IPS-18a (cell line): ENCODE measurements around the gene NOB1.
"Not testable (repeated sequence)": the region's sequence is repeated elsewhere in the genome, so short reads cannot be mapped to it uniquely, and the experiment has no call there.

Source experiments
- H3K27ac ChIP-seq: one replicate; pipeline ENCODE4 v1.5.1; 2013; ENCODE audit warnings: low read length
- H3K27me3 ChIP-seq: one replicate; pipeline ENCODE4 v1.6.1; 2013; ENCODE audit warnings: mild to moderate bottlenecking, low read length; ENCODE audit not compliant: control insufficient read depth, insufficient read depth
- H3K36me3 ChIP-seq: one replicate; pipeline ENCODE4 v1.6.1; 2013; ENCODE audit warnings: low read depth, low read length; ENCODE audit not compliant: control insufficient read depth
- H3K4me1 ChIP-seq: one replicate; pipeline ENCODE4 v1.6.1; 2013; ENCODE audit warnings: low read depth, low read length; ENCODE audit not compliant: control insufficient read depth
- H3K4me3 ChIP-seq: one replicate; pipeline ENCODE4 v1.5.1; 2013; ENCODE audit warnings: low read length
- H3K9ac ChIP-seq: one replicate; pipeline ENCODE4 v1.6.1; 2013; ENCODE audit warnings: mild to moderate bottlenecking, low read length, moderate library complexity
- H3K9me3 ChIP-seq: one replicate; pipeline ENCODE4 v1.6.1; 2013; ENCODE audit warnings: low read depth, low read length; ENCODE audit not compliant: control insufficient read depth

Gene NOB1

DNA sequence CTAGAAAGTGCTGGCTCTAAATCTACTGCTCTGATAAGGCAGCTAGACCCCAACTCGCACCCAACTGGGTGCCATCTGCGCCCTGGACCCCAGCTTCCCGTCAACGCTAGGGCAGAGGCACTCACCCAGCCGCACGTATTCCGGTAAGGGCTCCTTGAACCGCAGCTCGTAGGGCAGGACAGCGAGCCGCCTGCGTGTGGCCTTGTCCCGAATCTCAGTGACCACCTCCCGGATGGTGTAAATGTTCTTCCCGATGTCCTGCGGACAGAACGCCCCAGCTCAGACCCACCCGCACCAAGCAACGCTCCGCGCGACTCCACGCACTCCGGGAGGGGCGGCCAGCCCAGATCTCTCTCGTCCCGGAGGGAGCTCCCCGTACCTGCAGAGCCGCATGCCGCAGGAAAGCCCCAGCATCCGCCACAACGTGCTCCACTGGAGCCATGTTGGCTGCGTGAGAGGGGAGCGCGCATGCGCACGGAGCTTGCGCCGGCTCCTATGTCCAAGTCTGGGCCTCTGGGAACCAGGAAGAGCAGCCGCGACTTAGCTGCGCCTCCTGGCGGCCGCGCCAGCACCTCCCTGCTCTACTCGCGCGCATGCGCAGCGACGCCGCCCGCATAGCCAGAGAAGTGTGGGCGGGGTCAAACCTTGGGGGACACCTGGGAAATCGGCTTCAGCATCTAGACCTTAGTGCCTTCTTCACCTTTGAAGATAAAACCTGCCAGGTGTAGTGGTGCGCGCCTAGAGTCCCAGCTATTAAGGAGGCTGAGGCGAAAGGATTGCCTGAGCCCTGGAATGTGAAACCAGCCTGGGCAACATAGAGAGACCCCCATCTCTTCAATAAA lies at the start of gene NOB1:
TSS of gene NOB1 (minus strand) at position 458 of the 842 bp plus-strand sequence. CDS start at position 442, 16 bp downstream.
- peak within 1 kb of the TSS; percentile 93 for H3K4me3 ChIP-seq
- no peaks in the 10 kb centered on the region for H3K27me3 ChIP-seq
- no peaks in the 10 kb centered on the region for H3K4me1 ChIP-seq
- no peaks in the 10 kb centered on the region for H3K9me3 ChIP-seq
- H3K36me3 ChIP-seq, result peaks cover 22% of the 10 kb centered on the region
- H3K27ac ChIP-seq, result peak within 1 kb of the TSS; percentile 94
- peak within 1 kb of the TSS; percentile 98 for H3K9ac ChIP-seq

DNA sequence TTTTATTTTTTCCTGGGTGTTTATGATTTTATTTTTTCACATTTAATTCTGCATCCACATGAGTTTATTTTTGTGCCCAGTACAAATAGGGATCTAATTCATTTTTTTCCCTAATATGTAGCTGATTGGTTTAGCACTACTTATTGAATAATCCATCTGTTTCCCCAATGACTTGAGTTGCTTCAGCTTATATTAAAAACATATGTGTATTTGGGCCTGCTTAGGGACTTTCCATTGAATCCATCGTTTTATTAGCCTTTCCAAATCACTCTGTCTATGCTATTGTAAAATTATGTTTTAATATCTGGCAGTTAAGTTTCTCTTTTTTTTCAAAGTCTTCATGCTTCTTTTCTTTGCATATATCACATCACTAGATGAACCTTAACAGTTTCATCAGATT lies 49.6 kb upstream of the NOB1 start:
- Histone ChIP-seq H3K9ac (no peak overlapping the region), H3K9me3 (no peaks in the 10 kb centered on the region), H3K36me3 (peaks cover 6% of the 10 kb centered on the region), H3K27me3 (no peaks in the 10 kb centered on the region), H3K27ac (no peak overlapping the region), H3K4me3 (no peak overlapping the region), H3K4me1 (no peaks in the 10 kb centered on the region)

DNA sequence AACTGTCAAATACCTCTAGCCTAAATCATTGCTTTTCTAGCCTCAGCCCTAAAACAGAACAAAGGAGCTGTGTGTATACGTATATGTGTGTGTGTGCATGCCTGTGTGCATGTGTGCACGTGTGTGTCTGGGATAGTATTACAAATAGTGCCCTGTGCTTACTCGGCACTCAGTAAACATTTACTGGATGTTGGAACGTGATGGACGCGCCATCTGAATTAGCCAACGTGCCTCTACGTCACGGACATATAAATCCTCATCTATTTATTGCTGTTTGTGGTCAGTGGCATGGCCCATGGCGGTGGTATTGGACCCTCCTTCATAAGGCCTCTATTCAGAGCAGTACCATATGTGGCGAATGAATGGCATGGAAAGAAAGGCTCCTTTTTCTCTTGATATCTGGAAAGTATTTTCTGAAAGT lies 44.9 kb upstream of the NOB1 start:
- no peaks in the 10 kb centered on the region for H3K4me1 ChIP-seq
- H3K27me3 ChIP-seq, result no peaks in the 10 kb centered on the region
- H3K9me3 ChIP-seq, result no peaks in the 10 kb centered on the region
- no peak overlapping the region for H3K4me3 ChIP-seq
- H3K36me3 ChIP-seq, result peaks cover 10% of the 10 kb centered on the region
- H3K27ac ChIP-seq, result no peak overlapping the region
- no peak overlapping the region for H3K9ac ChIP-seq

DNA sequence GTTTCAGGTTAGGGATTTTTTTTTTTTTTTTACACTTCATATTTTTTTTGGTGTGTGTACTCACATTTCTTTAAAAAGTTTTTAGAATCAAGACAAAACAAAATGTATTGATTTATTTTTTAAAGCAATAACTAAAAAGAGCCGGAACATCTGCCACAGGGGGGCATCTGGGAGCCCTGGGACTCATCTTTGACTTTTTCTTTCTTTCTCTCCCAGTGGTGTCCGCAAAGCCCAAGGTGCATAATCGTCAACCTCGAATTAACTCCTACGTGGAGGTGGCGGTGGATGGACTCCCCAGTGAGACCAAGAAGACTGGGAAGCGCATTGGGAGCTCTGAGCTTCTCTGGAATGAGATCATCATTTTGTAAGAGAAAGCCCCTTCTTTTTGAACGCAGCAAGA lies 43.7 kb upstream of the NOB1 start:
- no peaks in the 10 kb centered on the region for H3K4me1 ChIP-seq
- H3K4me3 ChIP-seq, result no peak overlapping the region
- no peaks in the 10 kb centered on the region for H3K27me3 ChIP-seq
- H3K9me3 ChIP-seq, result no peaks in the 10 kb centered on the region
- no peak overlapping the region for H3K9ac ChIP-seq
- H3K27ac ChIP-seq, result no peak overlapping the region
- H3K36me3 ChIP-seq, result peaks cover 10% of the 10 kb centered on the region

DNA sequence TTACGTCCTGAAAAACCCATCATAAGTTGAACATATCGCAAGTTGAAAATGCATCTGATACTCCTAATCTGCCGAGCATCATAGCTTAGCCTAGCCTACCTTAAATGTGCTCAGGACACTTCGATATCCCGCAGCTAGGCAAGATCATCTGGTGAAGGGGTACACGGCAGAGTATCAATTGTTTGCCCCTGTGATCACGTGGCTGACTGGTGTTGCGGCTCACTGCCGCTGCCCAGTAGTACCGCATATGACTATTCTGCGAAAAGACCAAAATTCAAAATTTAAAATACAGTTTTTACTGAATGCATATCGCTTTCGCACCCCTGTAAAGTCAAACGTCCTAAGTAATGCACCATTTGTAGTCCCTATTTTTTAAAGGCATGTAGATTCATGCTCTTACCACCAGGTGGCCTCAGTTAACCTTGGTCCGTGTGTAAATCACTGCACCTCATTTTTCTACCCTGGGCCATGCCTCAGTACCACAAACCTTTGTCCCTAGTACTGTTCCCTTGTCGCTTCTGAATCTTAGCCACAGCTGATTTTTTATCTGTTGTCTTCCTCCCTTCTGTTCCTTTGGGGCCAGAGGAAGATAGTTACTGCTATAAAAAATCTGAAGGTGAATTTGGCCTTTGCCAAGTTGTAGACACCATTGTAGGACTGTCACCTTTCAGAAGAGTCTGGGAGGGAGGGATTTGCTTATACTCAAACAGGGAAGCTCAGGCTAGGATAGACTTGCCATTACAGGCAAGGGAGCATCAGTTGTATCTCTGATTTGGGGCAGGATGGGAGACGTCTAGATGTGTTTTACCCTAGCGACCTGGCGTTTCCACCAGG lies 41.8 kb upstream of the NOB1 start:
- H3K4me3 ChIP-seq, result no peak overlapping the region
- H3K9me3 ChIP-seq, result no peaks in the 10 kb centered on the region
- H3K27me3 ChIP-seq, result no peaks in the 10 kb centered on the region
- H3K4me1 ChIP-seq, result no peaks in the 10 kb centered on the region
- H3K27ac ChIP-seq, result no peak overlapping the region
- no peak overlapping the region for H3K9ac ChIP-seq
- peaks cover 10% of the 10 kb centered on the region for H3K36me3 ChIP-seq

DNA sequence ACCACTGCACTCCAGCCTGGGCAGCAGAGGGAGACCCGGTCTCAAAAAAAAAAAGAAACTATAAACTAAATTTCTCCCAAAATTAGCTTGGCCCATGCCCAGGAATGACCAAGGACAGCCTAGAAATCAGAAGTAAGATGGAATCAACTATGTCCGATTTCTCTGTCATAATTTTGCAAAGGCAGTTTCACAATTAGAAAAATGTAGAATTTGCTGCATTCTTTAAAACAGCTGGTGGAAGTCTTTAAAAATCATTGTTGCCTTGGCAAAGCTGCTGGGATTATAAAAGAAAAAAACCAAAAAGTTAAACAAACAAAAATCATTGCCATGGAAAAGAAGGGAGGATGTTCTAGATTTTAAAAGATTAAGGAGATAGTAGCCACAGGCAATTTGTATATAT lies 39.8 kb upstream of the NOB1 start:
- Histone ChIP-seq H3K27me3 (no peaks in the 10 kb centered on the region), H3K9me3 (no peaks in the 10 kb centered on the region), H3K9ac (no peak overlapping the region), H3K36me3 (peaks cover 6% of the 10 kb centered on the region), H3K4me1 (no peaks in the 10 kb centered on the region), H3K27ac (no peak overlapping the region), H3K4me3 (no peak overlapping the region)

DNA sequence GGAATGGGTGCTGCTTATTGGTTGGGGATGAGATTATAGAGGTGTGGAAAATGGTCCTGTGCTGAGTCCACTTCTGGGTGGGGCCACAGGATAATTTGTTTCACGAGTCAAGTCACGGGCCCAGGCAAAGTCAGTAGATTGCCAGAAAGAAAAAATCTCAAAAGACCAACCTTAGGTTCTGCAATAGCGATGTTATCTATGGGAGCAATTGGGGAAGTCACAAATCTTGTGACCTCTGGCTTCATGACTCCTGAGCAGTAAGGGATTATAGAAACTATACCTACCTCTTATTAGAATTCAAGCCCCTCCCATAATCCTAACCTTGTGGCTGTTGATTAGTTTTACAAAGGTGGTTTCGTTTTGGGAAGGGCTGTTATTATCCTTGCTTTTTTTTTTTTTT lies 38.8 kb upstream of the NOB1 start:
- no peak overlapping the region for H3K27ac ChIP-seq
- H3K9ac ChIP-seq, result no peak overlapping the region

DNA sequence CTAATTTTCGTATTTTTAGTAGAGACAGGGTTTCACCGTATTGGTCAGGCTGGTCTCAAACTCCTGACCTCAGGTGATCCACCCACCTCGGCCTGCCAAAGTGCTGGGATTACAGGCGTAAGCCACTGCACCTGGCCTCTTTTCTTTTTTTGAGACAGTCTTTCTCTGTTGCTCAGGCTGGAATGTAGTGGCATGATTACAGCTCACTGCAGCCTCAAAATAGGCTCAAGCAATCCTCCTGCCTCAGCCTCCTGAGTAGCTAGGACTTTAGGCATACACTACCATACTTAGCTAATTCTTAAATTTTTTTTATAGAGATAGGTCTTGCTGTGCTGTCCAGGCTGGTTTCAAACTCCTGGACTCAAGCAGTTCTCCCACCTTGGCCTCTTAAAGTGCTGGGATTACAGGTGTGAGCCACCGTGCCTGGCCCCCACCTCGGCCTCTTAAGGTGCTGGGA lies 36.7 kb upstream of the NOB1 start:
- H3K36me3 ChIP-seq, result peaks cover 13% of the 10 kb centered on the region
- H3K27ac ChIP-seq, result not testable (repeated sequence)

More for the DNA sequence above, 38.8 kb upstream of the NOB1 start:
- no peaks in the 10 kb centered on the region for H3K27me3 ChIP-seq
- H3K36me3 ChIP-seq, result no peaks in the 10 kb centered on the region
- H3K4me3 ChIP-seq, result no peak overlapping the region
- no peaks in the 10 kb centered on the region for H3K9me3 ChIP-seq
- H3K4me1 ChIP-seq, result no peaks in the 10 kb centered on the region

DNA sequence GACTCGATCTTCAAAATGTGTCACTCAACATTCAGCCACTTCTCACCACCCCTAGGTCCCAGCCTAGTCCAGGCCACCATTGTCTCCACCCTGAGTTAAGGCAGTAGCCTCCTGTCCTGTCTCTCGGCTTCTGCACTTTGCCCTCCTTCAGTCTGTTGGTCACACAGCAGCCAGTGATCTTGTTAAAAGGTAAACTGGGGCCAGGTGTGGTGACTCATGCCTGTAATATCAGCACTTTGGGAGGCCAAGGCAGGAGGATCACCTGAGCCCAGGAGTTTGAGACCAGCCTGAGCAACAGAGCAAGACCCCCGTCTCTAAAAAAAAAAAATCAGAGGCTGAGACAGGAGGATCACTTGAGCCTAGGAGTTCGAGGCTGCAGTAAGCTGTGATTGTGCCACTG lies 33.2 kb upstream of the NOB1 start:
- H3K9ac ChIP-seq, result no peak overlapping the region
- H3K27ac ChIP-seq, result no peak overlapping the region
- peaks cover 13% of the 10 kb centered on the region for H3K36me3 ChIP-seq
- no peak overlapping the region for H3K4me3 ChIP-seq
- no peaks in the 10 kb centered on the region for H3K27me3 ChIP-seq
- H3K9me3 ChIP-seq, result no peaks in the 10 kb centered on the region
- no peaks in the 10 kb centered on the region for H3K4me1 ChIP-seq

More for the DNA sequence above, 36.7 kb upstream of the NOB1 start:
- H3K9ac ChIP-seq, H3K27me3 ChIP-seq, H3K9me3 ChIP-seq, H3K4me1 ChIP-seq, H3K4me3 ChIP-seq: not testable (repeated sequence)

DNA sequence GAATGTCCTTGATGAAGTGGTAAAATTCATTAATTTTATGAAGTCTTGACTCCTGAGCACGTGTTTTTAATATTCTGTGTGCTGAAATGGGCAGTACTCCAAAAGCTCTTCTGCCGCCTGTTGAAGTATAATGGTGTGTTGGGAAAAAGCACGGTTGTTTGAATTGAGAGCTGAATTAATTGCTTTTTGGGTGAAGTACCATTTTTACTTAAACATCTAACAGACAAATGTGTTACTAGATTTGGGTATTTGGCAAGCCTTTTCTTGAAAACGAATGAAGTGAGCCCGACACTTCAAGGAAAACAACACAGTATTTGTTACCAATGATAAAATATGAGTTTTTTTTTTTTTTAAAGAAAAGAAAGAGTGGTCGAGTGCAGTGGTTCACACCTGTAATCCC lies 29.9 kb upstream of the NOB1 start:
- Histone ChIP-seq H3K9ac (no peak overlapping the region), H3K27ac (no peak overlapping the region), H3K36me3 (peaks cover 13% of the 10 kb centered on the region)

DNA sequence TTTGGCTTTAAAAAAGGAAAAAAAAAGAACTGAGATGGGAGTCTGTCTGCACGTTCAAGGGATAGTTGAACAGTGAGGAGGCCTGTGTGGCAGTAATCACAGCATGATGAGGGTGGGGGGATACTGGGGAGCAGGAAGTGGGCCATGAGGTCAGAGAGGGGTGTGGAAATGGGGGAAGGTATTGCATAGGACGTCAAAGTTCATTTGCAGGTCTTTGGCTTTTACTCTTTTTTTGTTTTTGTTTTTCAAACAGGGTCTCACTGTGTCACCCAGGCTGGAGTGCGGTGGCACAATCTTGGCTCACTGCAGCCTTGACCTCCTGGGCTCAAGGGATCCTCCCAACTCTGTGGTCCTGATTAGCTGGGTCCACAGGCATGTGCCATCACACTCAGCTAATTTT lies 26.4 kb upstream of the NOB1 start:
- no peaks in the 10 kb centered on the region for H3K27me3 ChIP-seq
- no peak overlapping the region for H3K27ac ChIP-seq
- no peaks in the 10 kb centered on the region for H3K9me3 ChIP-seq
- H3K4me1 ChIP-seq, result no peaks in the 10 kb centered on the region
- no peak overlapping the region for H3K9ac ChIP-seq
- H3K4me3 ChIP-seq, result no peak overlapping the region
- no peaks in the 10 kb centered on the region for H3K36me3 ChIP-seq

More for the DNA sequence above, 29.9 kb upstream of the NOB1 start:
- no peaks in the 10 kb centered on the region for H3K9me3 ChIP-seq
- no peak overlapping the region for H3K4me3 ChIP-seq
- no peaks in the 10 kb centered on the region for H3K27me3 ChIP-seq
- H3K4me1 ChIP-seq, result no peaks in the 10 kb centered on the region
